AG04449 (cell line): ENCODE measurements around the gene SRGAP3.

Experiments
- CTCF ChIA-PET: fragments of 350-600 bp; formaldehyde crosslinking; extraction: SDS; loops from one replicate; lab custom pipeline; 2021; ENCODE audit warnings: antibody characterized with exemption; lab: Yijun Ruan, JAX
- POLR2A ChIA-PET: fragments of 400-600, 350-600 bp; formaldehyde crosslinking; extraction: SDS; loops from one replicate; lab custom pipeline; 2020; ENCODE audit warnings: antibody characterized with exemption, inconsistent platforms; lab: Yijun Ruan, JAX
- DNase-seq: peaks from one replicate; pipeline ENCODE4 v3.0.0-alpha.2; 2010; ENCODE audit warnings: low read depth, low spot score
- H3K4me3 ChIP-seq: 2 replicates; pipeline ENCODE4 v1.5.1; 2011; ENCODE audit warnings: low read depth, mild to moderate bottlenecking, control low read depth, low read length
- TF ChIP-seq, protein P1 (sequence below): IDR thresholded peaks from one replicate; pipeline ENCODE4 v1.5.1; 2011; ENCODE audit warnings: mild to moderate bottlenecking, moderate library complexity, low read length, control low read depth, inconsistent platforms; ENCODE audit not compliant: insufficient read depth; ENCODE audit errors: missing control alignments

The SRGAP3 gene

DNA sequence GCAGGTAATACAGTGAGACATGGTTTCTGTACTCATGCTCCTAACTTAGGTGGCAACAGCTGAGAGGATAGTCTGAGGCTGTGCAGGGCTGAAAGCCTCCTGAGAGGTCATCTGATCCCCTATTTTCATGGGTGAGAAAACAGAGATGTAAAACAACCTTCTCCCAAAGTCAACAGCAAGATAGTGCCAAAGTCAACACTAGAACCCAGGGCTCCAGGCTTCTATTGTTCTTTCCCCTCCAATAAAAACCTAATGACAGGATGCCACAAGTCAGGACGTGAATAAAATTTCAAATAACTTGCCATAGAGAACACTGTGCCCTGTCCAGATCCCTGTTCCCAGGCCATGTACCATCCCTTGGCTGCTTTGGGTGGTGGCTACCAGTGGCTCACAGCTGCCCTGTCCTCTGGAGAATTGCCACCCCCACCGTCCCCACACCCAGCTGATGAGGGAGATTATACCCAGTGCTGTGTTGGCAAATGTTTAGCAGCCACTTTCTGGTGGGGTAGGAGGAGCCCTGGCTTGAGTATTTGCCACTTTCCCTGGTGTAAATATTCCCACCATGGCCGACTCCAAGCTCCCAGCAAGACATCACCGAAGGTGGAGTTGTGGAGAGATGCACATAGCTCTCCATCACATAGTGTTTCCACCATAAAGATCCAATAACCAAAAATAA is 54.8 kb downstream of the SRGAP3 start:
- no peak overlapping the region for H3K4me3 ChIP-seq
- TF ChIP-seq, protein P1, sequence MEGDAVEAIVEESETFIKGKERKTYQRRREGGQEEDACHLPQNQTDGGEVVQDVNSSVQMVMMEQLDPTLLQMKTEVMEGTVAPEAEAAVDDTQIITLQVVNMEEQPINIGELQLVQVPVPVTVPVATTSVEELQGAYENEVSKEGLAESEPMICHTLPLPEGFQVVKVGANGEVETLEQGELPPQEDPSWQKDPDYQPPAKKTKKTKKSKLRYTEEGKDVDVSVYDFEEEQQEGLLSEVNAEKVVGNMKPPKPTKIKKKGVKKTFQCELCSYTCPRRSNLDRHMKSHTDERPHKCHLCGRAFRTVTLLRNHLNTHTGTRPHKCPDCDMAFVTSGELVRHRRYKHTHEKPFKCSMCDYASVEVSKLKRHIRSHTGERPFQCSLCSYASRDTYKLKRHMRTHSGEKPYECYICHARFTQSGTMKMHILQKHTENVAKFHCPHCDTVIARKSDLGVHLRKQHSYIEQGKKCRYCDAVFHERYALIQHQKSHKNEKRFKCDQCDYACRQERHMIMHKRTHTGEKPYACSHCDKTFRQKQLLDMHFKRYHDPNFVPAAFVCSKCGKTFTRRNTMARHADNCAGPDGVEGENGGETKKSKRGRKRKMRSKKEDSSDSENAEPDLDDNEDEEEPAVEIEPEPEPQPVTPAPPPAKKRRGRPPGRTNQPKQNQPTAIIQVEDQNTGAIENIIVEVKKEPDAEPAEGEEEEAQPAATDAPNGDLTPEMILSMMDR, result no peak
- DNase-seq, result no peak
- CTCF ChIA-PET, result no interaction called here
- POLR2A ChIA-PET, result no interaction called here

DNA sequence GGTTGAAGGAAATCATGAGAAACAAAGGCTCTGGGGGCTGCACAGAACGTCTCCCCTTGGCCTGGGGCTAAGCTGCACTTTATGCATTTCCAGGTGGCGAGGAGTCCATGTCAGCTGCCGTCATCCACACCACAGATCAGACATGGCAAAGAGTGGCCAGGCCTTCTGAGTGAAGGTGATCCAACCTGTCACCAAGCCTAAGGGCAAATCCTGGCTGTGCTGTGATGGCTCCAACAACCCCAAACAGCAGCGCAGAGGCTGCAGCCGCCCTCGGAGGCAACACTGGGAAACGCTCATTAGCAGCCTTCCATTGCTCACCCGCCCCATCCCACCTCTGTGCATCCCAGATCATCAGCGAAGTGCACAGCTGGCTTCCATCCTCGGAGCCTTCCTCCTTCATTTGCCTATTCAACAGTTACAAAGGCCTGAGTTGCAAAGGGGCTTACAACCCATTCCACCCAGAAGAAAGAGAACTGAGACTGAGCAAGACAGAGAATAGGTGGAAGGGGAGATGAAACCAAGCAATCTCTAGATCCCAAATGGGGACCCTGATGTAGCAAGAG is 55.7 kb downstream of the SRGAP3 start:
- POLR2A ChIA-PET, result no interaction called here
- CTCF ChIA-PET, result no interaction called here
- TF ChIP-seq, protein P1, result no peak
- no peak overlapping the region for H3K4me3 ChIP-seq
- no peak for DNase-seq

DNA sequence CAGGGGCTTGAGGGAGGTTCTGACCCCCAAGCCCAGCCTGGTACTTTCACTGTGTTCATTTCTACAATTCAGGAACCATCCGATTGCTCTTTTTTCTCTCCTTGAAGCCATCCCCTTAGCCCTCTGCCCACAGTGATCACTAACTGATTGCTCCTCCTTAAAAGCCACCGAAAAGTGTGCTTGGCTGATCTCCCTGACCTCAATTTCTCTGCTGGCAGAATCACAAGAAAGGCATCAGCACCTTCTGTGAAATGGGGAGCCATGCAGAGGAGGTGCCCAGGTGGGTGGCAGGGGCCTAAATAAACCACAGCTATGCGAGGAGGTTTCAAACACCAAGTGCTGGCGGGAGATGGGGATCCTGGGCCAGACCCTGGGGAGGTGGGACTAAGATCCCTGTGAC is 56.2 kb downstream of the SRGAP3 start:
- TF ChIP-seq, protein P1, result no peak
- DNase-seq, result no peak
- ChIA-PET CTCF (no interaction called here), POLR2A (no interaction called here)
- H3K4me3 ChIP-seq, result no peak overlapping the region

DNA sequence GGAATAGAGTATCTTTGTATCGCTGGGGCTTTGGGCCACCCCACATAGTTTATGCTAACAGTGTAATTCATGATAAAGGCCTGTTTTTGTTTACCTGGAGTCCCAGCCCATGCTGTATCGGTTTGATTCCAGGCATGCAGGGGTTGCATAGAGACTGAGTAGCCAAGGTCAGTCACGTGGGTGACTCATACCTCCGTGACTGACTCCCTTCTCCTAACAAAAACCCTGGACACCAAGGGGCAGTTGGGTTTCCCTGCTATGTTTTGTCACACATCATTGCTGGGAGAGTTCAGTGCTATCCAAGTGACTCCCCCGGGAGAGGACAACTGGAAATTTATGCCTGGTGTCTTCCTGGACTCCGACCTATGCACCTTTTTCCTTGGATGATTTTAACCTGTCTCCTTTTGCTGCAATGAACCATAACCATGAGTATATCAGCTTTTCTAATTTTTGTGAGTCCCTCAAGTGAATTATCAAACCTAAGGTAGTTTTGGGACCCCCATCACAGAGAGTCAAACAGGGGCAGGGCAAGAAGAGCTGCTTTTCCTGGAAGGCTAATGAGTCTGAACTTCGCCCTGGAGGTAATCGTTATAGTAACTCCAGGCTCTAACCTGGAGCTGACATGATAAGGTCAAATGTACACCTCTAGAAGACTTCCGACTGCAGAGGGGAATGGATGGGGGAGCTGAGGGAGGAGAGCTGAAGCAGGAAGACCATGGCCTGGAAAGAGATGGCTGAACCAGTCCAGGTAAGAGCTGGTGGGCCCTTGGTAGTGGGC is 57.0 kb downstream of the SRGAP3 start:
- no peak for DNase-seq
- ChIA-PET CTCF (no interaction called here), POLR2A (no interaction called here)
- TF ChIP-seq, protein P1, result no peak
- no peak overlapping the region for H3K4me3 ChIP-seq

DNA sequence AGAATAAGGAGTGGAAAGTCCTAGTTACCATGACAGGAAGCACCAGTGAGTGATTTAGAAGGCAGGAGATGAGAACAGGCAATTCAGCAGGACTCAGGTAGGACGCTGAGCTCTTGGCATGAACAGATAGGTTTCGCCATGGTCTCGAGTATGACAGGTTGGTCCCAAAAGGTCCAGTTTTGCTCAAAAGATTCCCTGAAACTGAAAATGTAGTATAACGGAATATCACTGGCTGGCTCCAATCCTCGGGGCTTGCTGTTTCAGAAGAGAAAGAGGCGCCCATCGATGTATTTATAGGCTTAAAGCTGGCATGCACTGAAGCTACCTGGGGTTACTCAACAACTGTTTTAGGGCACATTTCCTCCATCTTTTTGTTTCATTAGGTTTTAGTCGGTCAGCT is 59.2 kb downstream of the SRGAP3 start:
- CTCF ChIA-PET, result no interaction called here

More for the DNA sequence above, 59.2 kb downstream of the SRGAP3 start:
- H3K4me3 ChIP-seq, result no peak overlapping the region
- DNase-seq, result no peak
- POLR2A ChIA-PET, result no interaction called here
- TF ChIP-seq, protein P1, result no peak
